Measurements from ENCODE around the gene PPT2.

DNA sequence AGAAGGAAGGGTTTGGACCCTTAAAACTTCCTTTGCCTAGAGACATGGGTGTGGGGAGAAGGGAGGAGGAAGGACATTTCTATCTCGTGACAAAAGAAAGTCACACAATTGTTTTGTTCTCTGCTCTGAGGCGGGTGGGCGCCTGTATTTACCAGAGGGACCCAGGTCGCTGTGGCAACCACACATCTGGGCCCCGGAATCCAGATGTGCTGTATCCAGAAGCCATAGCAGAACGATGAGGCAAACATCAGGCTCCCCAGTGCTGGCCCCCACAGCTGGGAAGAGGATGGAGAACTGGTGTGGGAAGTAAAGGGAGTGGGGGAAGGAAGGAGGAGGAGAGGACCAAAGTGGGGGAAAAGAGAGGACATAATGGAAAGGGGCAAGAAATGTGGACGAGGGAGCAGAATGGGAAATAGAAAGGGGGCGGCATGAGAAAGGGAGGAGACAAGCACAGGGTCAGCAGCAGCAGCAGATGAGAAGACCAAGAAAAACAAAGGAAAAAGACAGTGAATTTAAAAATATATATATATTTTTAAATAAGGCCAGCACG is 41.4 kb upstream of the PPT2 start:
- TF ChIP-seq, protein P1, sequence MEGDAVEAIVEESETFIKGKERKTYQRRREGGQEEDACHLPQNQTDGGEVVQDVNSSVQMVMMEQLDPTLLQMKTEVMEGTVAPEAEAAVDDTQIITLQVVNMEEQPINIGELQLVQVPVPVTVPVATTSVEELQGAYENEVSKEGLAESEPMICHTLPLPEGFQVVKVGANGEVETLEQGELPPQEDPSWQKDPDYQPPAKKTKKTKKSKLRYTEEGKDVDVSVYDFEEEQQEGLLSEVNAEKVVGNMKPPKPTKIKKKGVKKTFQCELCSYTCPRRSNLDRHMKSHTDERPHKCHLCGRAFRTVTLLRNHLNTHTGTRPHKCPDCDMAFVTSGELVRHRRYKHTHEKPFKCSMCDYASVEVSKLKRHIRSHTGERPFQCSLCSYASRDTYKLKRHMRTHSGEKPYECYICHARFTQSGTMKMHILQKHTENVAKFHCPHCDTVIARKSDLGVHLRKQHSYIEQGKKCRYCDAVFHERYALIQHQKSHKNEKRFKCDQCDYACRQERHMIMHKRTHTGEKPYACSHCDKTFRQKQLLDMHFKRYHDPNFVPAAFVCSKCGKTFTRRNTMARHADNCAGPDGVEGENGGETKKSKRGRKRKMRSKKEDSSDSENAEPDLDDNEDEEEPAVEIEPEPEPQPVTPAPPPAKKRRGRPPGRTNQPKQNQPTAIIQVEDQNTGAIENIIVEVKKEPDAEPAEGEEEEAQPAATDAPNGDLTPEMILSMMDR (IDR thresholded peaks at IDR 0.05): no peak
- TF ChIP-seq POLR2A (IDR thresholded peaks at IDR 0.05): no peak
